Measurements from ENCODE around the gene SPEG.
"Not testable (repeated sequence)": the region's sequence is repeated elsewhere in the genome, so short reads cannot be mapped to it uniquely, and the experiment has no call there.

The SPEG gene

DNA sequence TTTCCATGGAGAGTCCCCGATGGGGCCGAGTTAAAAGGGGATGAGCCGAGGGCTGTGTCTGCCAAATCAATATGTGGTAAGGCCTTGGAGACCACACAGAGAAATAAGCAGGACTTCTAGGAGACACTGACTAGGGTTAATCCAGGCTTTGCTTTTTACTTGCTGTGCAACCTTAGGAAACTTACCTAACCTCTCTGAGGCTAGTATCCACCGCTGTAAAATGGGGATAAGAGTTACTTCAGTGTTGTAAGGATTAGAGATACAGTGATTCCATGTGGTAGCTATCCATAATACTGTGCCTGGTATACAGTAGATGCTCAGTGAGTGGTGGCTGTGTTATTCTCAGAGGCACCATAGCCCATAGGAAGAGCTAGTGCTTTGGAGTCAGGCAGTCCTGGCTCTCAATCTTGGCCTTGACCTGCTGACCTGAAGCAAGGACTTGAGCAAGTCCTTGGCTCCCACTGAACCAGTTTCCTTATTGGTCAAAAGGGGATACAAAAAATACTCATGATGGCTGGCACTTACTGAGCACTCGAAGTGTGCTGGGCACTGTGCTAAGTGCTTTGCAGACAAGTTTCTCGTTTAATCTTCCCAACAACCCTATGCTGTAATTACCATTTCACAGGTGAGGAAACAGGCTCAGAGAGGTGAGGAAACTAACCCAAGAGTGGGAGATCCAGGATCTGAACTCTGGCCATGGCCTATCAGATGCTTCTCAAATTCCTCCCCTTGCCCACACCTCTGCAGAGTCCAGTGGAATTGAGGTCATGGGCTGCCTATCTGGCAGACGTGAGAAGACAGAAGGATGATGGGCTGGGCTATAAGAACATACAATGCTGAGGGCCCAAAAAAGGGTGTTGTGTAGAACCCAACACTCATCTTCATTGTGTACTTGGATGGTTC lies 28.4 kb upstream of the SPEG start:
- Histone ChIP-seq H3K4me1 (ENCODE audit: control insufficient read depth, insufficient read depth, low read length) (peaks cover 22% of the 10 kb centered on the region), H3K9ac (ENCODE audit: low read length) (peak overlapping the region; percentile 54), H3K9me3 (ENCODE audit: control insufficient read depth, low read length) (no peaks in the 10 kb centered on the region), H3K4me3 (ENCODE audit: low read length) (no peak overlapping the region), H3K36me3 (ENCODE audit: control insufficient read depth, insufficient read depth, low read length, severe bottlenecking) (no peaks in the 10 kb centered on the region), H3K27me3 (replicated peaks; ENCODE audit: control insufficient read depth, insufficient read depth, low read length) (no peaks in the 10 kb centered on the region)
- no peak for DNase-seq (ENCODE audit: low read depth)

DNA sequence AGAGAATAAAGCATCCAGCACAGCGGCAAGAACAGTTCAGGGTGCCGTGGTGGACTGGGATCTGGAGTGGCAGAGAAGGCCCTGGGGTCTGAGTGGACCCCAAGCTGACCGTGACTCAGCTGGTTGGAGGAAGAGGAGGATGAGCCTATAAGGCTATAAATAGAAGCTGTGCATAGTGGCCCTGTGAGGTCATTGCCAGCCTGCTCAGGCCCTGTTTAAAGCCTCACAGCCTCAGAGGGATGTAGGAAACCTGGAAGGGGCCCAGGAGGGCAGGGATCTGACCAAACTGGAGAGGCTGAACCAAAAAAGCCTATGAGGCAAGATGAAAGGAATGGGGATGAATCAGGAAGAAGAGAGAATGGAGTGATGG lies 27.8 kb upstream of the SPEG start:
- Histone ChIP-seq H3K4me1 (ENCODE audit: control insufficient read depth, insufficient read depth, low read length) (peaks cover 22% of the 10 kb centered on the region), H3K9me3 (ENCODE audit: control insufficient read depth, low read length) (no peaks in the 10 kb centered on the region)
- peak; percentile 86 for DNase-seq (ENCODE audit: low read depth)

DNA sequence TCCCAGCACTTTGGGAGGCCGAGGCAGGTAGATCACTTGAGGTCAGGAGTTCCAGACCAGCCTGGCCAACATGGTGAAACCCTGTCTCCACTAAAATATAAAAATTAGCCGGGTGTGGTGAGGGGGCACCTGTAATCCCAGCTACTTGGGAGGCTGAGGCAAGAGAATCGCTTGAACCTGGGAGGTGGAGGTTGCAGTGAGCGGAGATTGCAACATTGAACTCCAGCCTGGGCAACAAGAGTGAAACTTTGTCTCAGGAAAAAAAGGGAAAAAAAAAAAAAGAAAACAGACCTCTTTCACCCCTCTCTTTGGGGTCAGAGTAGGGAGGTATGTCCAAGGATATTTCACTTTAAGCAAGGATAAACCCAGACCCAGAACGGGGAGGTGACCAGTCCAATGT lies 27.3 kb upstream of the SPEG start:
- H3K4me3 ChIP-seq (ENCODE audit: low read length); DNase-seq (ENCODE audit: low read depth); H3K36me3 ChIP-seq (ENCODE audit: control insufficient read depth, insufficient read depth, low read length, severe bottlenecking); H3K9me3 ChIP-seq (ENCODE audit: control insufficient read depth, low read length); H3K27me3 ChIP-seq (replicated peaks; ENCODE audit: control insufficient read depth, insufficient read depth, low read length); H3K9ac ChIP-seq (ENCODE audit: low read length): not testable (repeated sequence)
- peaks cover 22% of the 10 kb centered on the region for H3K4me1 ChIP-seq (ENCODE audit: control insufficient read depth, insufficient read depth, low read length)

More for the DNA sequence above, 27.8 kb upstream of the SPEG start:
- Histone ChIP-seq H3K9ac (ENCODE audit: low read length) (peak overlapping the region; percentile 54), H3K4me3 (ENCODE audit: low read length) (no peak overlapping the region), H3K36me3 (ENCODE audit: control insufficient read depth, insufficient read depth, low read length, severe bottlenecking) (no peaks in the 10 kb centered on the region), H3K27me3 (replicated peaks; ENCODE audit: control insufficient read depth, insufficient read depth, low read length) (no peaks in the 10 kb centered on the region)

DNA sequence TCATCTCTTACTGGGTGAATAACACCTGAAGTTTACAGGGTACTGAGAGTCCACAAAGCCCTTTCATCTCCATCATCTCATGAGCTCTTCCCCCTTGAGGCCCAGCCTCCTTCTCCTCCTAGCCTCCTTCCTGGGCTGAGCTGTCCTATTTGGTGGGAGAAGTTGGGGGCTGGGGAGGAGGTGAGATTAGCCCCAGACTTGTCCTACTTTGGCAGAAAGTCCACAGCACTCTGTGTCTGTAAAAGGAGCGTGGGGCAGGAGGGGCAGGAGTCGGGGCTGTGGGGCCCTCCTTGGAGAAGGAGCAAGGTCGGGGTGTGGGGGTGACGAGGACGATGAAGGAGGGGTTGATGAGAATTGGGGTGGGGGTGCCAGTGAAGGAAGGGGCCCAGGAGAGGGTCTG lies 26.4 kb upstream of the SPEG start:
- no peaks in the 10 kb centered on the region for H3K36me3 ChIP-seq (ENCODE audit: control insufficient read depth, insufficient read depth, low read length, severe bottlenecking)
- H3K9me3 ChIP-seq (ENCODE audit: control insufficient read depth, low read length) = peaks cover 9% of the 10 kb centered on the region
- H3K27me3 ChIP-seq (replicated peaks; ENCODE audit: control insufficient read depth, insufficient read depth, low read length) = no peaks in the 10 kb centered on the region
- H3K4me1 ChIP-seq (ENCODE audit: control insufficient read depth, insufficient read depth, low read length) = peaks cover 22% of the 10 kb centered on the region
- H3K9ac ChIP-seq (ENCODE audit: low read length) = no peak overlapping the region
- H3K4me3 ChIP-seq (ENCODE audit: low read length) = no peak overlapping the region
- DNase-seq (ENCODE audit: low read depth) = no peak

DNA sequence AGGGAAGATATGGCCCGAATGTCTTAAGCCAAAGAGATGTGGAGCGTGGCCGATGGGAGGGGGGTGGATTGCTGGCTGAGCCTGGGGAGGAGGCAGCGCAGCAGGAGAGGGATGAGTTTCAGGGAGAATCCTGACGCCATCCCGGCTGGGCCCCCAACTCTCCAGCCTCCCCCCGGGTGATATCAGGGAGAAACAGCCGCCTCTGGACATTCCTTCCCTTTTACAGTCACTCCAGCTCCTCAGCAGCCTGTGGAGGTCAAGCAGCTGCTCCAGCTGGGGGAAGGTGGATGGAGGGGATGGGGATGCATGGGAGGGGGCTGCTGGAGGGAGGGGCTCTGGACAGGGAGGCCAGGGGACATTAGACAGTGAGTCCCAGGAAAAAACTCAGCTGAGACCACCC lies 26.0 kb upstream of the SPEG start:
- no peak overlapping the region for H3K9ac ChIP-seq (ENCODE audit: low read length)
- no peak for DNase-seq (ENCODE audit: low read depth)
- H3K9me3 ChIP-seq (ENCODE audit: control insufficient read depth, low read length) = peaks cover 10% of the 10 kb centered on the region
- no peak overlapping the region for H3K4me3 ChIP-seq (ENCODE audit: low read length)
- H3K36me3 ChIP-seq (ENCODE audit: control insufficient read depth, insufficient read depth, low read length, severe bottlenecking) = no peaks in the 10 kb centered on the region
- H3K4me1 ChIP-seq (ENCODE audit: control insufficient read depth, insufficient read depth, low read length) = peaks cover 22% of the 10 kb centered on the region
- H3K27me3 ChIP-seq (replicated peaks; ENCODE audit: control insufficient read depth, insufficient read depth, low read length) = no peaks in the 10 kb centered on the region

DNA sequence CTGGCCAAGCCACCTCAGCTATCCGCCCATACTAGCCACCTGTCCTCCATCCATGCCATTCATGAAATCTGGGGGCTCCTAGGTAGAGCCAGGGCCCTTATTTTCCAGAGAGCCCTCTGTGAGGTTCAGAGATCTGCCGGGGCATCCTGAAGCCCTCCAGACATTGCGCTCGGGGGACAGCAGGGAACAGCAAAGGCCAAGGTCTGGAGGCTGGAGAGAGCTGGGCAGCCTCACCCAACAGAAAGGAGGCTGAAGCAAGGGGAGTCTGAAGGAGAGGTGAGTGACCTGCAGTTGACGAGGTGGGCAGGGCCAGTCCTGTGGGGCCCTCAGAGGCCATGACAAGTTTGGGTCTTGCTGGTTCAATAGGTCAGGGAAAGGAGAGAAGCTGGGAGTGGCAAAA lies 25.0 kb upstream of the SPEG start:
- H3K4me1 ChIP-seq (ENCODE audit: control insufficient read depth, insufficient read depth, low read length) = peaks cover 22% of the 10 kb centered on the region
- H3K9ac ChIP-seq (ENCODE audit: low read length) = no peak overlapping the region
- no peak overlapping the region for H3K4me3 ChIP-seq (ENCODE audit: low read length)
- peaks cover 10% of the 10 kb centered on the region for H3K9me3 ChIP-seq (ENCODE audit: control insufficient read depth, low read length)
- DNase-seq (ENCODE audit: low read depth) = no peak
- H3K27me3 ChIP-seq (replicated peaks; ENCODE audit: control insufficient read depth, insufficient read depth, low read length) = no peaks in the 10 kb centered on the region
- no peaks in the 10 kb centered on the region for H3K36me3 ChIP-seq (ENCODE audit: control insufficient read depth, insufficient read depth, low read length, severe bottlenecking)

DNA sequence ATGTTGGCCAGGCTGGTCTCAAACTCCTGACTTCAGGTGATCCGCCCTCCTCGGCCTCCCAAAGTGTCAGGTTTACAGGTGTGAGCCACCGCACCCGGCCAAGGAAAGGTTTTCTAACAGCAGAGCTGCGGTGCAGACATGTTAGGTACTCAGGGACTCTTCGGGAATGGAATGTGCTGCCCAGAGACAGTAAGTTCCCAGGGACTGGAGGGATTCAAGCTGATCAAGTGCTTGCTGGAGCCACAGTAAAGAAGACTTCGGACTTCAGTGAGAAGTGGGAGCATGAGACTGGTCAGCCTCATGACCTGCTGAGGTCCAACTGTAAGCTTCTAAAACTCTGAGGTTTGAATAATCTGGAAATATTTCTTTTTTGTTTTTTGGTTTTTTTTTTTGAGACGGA lies 24.3 kb upstream of the SPEG start:
- no peak for DNase-seq (ENCODE audit: low read depth)
- no peak overlapping the region for H3K4me3 ChIP-seq (ENCODE audit: low read length)
- peaks cover 10% of the 10 kb centered on the region for H3K9me3 ChIP-seq (ENCODE audit: control insufficient read depth, low read length)

DNA sequence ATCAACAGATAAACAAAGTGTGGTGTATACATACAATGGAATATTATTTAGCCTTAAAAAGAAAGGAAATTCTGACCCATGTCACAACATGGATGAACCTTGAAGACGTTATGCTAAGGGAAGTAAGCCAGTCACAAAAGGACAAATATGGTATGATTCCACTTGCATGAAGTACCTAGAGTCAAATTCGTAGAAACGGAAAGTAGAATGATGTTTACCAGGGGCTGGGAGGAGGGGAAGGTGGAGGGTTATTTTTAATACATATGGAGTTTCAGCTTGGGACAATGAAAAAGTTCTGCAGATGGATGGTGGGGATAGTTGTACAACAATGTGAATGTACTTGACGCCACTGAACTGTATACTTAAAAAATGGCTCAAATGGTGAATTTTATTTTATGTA lies 19.8 kb upstream of the SPEG start:
- peaks cover 2% of the 10 kb centered on the region for H3K4me1 ChIP-seq (ENCODE audit: control insufficient read depth, insufficient read depth, low read length)
- peaks cover 10% of the 10 kb centered on the region for H3K9me3 ChIP-seq (ENCODE audit: control insufficient read depth, low read length)
- DNase-seq (ENCODE audit: low read depth) = no peak
- H3K36me3 ChIP-seq (ENCODE audit: control insufficient read depth, insufficient read depth, low read length, severe bottlenecking) = no peaks in the 10 kb centered on the region
- H3K4me3 ChIP-seq (ENCODE audit: low read length) = no peak overlapping the region
- H3K9ac ChIP-seq (ENCODE audit: low read length) = no peak overlapping the region
- H3K27me3 ChIP-seq (replicated peaks; ENCODE audit: control insufficient read depth, insufficient read depth, low read length) = peaks cover 3% of the 10 kb centered on the region

More for the DNA sequence above, 24.3 kb upstream of the SPEG start:
- Histone ChIP-seq H3K36me3 (ENCODE audit: control insufficient read depth, insufficient read depth, low read length, severe bottlenecking) (no peaks in the 10 kb centered on the region), H3K27me3 (replicated peaks; ENCODE audit: control insufficient read depth, insufficient read depth, low read length) (no peaks in the 10 kb centered on the region), H3K4me1 (ENCODE audit: control insufficient read depth, insufficient read depth, low read length) (peaks cover 22% of the 10 kb centered on the region), H3K9ac (ENCODE audit: low read length) (no peak overlapping the region)

DNA sequence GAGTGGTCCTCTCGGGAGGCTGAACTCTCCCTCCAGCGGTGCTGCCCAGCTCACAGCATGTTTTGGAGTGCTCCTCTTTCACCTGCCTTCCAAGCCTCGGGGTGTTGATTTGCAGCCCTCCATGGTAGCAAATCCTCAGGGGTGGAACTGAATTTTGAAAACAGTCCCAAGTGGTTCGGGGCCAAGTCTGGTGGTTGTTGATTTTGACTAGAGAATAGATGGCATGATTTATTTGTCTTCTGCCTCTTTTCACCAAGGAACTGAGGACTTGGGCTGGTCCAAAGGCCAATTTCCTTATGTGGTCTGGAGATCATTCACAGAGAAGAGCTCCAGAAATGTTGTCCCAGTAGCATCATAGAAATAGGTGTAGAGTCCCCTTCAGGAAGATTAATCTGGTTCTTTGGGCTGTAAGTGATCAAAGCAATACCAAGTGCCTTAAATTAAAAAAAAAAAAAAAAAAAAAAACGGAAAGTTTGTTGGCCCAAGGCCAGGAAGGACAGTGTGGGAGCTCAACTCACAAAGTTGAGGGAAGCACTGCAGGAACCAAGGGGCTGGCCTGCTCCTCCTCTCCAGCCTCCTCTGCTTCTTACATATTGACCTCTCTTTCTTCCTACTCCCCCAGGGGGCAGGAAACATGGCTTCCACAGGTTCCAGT lies 18.9 kb upstream of the SPEG start:
- Histone ChIP-seq H3K9me3 (ENCODE audit: control insufficient read depth, low read length) (peaks cover 10% of the 10 kb centered on the region), H3K4me3 (ENCODE audit: low read length) (no peak overlapping the region), H3K36me3 (ENCODE audit: control insufficient read depth, insufficient read depth, low read length, severe bottlenecking) (no peaks in the 10 kb centered on the region), H3K9ac (ENCODE audit: low read length) (no peak overlapping the region), H3K27me3 (replicated peaks; ENCODE audit: control insufficient read depth, insufficient read depth, low read length) (peaks cover 3% of the 10 kb centered on the region), H3K4me1 (ENCODE audit: control insufficient read depth, insufficient read depth, low read length) (peaks cover 2% of the 10 kb centered on the region)
- DNase-seq (ENCODE audit: low read depth) = no peak

DNA sequence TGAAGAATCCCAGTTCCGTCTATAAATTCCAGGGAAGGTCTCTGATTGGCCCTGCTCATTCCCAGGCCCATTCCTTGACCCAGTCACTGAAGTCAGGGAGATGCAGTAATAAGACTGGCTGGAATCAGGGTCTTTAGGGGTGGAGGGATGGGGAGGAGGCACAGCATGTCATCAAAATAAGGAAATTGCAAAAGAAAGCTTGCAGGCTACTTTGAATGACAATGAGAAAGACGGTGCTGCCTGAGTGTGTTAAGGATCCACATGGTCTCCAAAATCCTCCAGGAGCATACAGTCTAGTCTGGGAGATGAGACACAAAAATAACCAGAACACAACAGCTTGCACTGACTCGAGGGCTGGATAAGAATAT lies 18.4 kb upstream of the SPEG start:
- no peaks in the 10 kb centered on the region for H3K36me3 ChIP-seq (ENCODE audit: control insufficient read depth, insufficient read depth, low read length, severe bottlenecking)
- peaks cover 10% of the 10 kb centered on the region for H3K9me3 ChIP-seq (ENCODE audit: control insufficient read depth, low read length)
- H3K27me3 ChIP-seq (replicated peaks; ENCODE audit: control insufficient read depth, insufficient read depth, low read length) = peaks cover 3% of the 10 kb centered on the region
- no peak for DNase-seq (ENCODE audit: low read depth)
- no peak overlapping the region for H3K9ac ChIP-seq (ENCODE audit: low read length)
- peaks cover 2% of the 10 kb centered on the region for H3K4me1 ChIP-seq (ENCODE audit: control insufficient read depth, insufficient read depth, low read length)
- H3K4me3 ChIP-seq (ENCODE audit: low read length) = no peak overlapping the region

DNA sequence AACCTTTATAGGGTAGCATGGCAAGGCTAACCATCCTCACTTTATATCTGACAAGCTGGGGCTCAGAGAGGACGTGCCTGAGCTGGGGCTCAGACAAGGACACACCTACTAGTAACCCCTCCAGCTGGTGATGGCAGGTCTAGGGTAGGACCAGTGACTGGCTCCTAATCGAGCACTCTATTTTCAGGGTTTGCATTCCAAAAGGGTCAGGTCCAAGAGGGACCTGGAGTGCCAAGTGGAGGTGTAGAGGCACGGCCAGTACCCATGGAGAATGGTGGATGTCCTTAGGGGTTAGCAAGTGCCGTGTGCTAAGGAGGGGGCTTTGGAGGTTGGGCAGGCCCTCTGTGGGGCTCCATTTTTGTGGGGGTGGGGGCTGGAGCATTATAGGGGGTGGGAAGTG lies 17.7 kb upstream of the SPEG start:
- DNase-seq (ENCODE audit: low read depth) = no peak
- Histone ChIP-seq H3K4me1 (ENCODE audit: control insufficient read depth, insufficient read depth, low read length) (peaks cover 2% of the 10 kb centered on the region), H3K4me3 (ENCODE audit: low read length) (no peak overlapping the region), H3K27me3 (replicated peaks; ENCODE audit: control insufficient read depth, insufficient read depth, low read length) (peaks cover 3% of the 10 kb centered on the region), H3K36me3 (ENCODE audit: control insufficient read depth, insufficient read depth, low read length, severe bottlenecking) (no peaks in the 10 kb centered on the region), H3K9me3 (ENCODE audit: control insufficient read depth, low read length) (peaks cover 10% of the 10 kb centered on the region), H3K9ac (ENCODE audit: low read length) (no peak overlapping the region)
